Left ventricle myocardium inferior (tissue), 1 donor: ENCODE data around the gene MLIP. TPM values are rescaled to one million over a fixed set of nuclear protein-coding genes. Genes with fewer than 3 reads are reported as not detected.

Source experiments
- DNase-seq: peaks from one replicate; pipeline ENCODE4 v3.0.0-alpha.2; 2020
- H3K27ac ChIP-seq: fragments of 200-600 bp; replicated peaks from 2 replicates; pipeline ENCODE4 v1.8.0; 2021
- H3K27me3 ChIP-seq: fragments of 200-600 bp; 2 replicates; pipeline ENCODE4 v1.8.0; 2021; ENCODE audit warnings: low read depth
- H3K36me3 ChIP-seq: fragments of 200-600 bp; 2 replicates; pipeline ENCODE4 v1.8.0; 2021
- H3K4me1 ChIP-seq: fragments of 200-600 bp; 2 replicates; pipeline ENCODE4 v1.8.0; 2021
- H3K4me3 ChIP-seq: fragments of 200-600 bp; 2 replicates; pipeline ENCODE4 v1.8.0; 2021; ENCODE audit warnings: mild to moderate bottlenecking, moderate library complexity
- H3K9me3 ChIP-seq: fragments of 200-600 bp; replicated peaks from 2 replicates; pipeline ENCODE4 v1.8.0; 2021
- CTCF ChIP-seq: fragments of 200-600 bp; IDR thresholded peaks from 2 replicates; pipeline ENCODE4 v1.8.0; 2021; ENCODE audit warnings: antibody characterized with exemption, mild to moderate bottlenecking, borderline replicate concordance
- intact Hi-C: fragments of 100-400 bp; cut with micrococcal nuclease; formaldehyde crosslinking; loops from one replicate; pipeline ENCODE4 v1.11.0; 2022
- long read RNA-seq: library from polyadenylated mRNA; unstranded; transcript quantifications from one replicate; pipeline ENCODE4 v2.0.0, GENCODE V29; 2021
- total RNA-seq: library from RNA; stranded (reverse); fragmentation: NEBNext Ultra II Directional; extraction: Animal tissue kit (Norgen Biotek cat#: 25700); gene quantifications from one replicate; pipeline ENCODE4 v1.2.1, GENCODE V29; 2021
- donor health status: DM: no; HTN: yes; CAD: no; lungs with severe emphysema.

MLIP gene
- total RNA-seq = 397 TPM
- long read RNA-seq, transcript MLIP-201 (13 exons, 1,815 nt) = major isoform, 17 of 196 reads
- long read RNA-seq, partial matches to known transcripts = 57 of 196 reads
- long read RNA-seq, other reads (novel, unspliced or antisense) = 122 of 196 reads

DNA sequence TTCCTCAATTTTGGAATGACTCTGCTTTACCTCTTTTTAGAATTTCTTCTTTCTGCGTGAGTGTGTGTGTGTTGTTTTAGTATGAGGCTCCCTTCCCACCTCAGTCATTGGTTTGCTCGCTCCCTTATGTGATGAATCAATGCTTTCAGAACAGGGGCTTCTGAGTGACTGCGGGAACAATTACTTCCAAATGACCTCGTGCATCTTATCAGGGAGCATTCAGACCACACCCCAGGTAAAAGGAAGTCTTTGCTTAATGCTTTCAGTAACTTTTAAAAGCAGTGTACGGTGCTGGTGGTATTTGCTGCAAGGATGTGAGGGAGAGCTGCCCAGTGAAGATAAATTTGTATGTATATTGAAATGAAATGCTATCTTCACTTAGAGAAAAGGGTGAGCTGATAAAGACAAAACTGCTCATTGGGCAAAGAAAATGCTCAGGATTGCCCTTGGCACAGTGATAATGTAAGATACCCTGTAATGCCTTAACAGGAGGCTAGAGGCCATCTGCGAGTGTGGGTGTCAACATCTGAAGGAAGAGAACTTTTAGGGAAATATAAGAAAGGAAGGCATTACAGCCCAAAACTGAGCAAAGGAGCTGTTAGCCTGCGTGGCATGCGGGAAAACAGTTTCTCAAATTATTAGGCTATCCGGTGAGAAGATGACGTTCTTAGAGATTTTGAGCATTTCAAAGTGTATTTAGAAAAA lies at the start of gene MLIP:
MLIP (plus strand) TSS at position 103 of the 705 bp plus-strand sequence; CDS start at position 140, 37 bp downstream.
- no peak for TF ChIP-seq CTCF
- Histone ChIP-seq H3K4me3 (no peak within 1 kb of the TSS), H3K4me1 (peaks cover 94% of the 10 kb centered on the region), H3K9me3 (no peaks in the 10 kb centered on the region), H3K36me3 (no peaks in the 10 kb centered on the region), H3K27me3 (no peaks in the 10 kb centered on the region), H3K27ac (peak within 1 kb of the TSS; percentile 39)
- no peak for DNase-seq
- intact Hi-C loops = no loop called here

DNA sequence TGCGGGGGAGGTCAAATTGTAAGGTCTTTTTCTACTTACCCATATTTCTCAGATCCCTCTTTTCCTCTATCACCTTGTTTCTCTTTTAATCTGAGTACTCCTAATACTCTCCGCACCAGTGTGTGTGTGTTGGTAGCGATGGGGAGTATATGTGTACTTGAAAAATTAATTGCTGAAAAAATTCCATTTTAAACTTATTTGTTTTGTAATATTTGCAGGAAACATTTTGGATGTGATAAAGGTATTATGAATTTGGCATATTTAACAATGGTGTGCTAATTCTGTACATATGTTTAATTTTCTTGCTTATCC lies 48.1 kb upstream of the MLIP start:
- peaks cover 49% of the 10 kb centered on the region for H3K4me1 ChIP-seq
- H3K36me3 ChIP-seq = no peaks in the 10 kb centered on the region
- intact Hi-C loops = no loop called here
- H3K27me3 ChIP-seq = no peaks in the 10 kb centered on the region
- no peaks in the 10 kb centered on the region for H3K9me3 ChIP-seq
- no peak for DNase-seq
- peak overlapping the region; percentile 44 for H3K4me3 ChIP-seq
- peak overlapping the region; percentile 52 for H3K27ac ChIP-seq
- no peak for TF ChIP-seq CTCF

DNA sequence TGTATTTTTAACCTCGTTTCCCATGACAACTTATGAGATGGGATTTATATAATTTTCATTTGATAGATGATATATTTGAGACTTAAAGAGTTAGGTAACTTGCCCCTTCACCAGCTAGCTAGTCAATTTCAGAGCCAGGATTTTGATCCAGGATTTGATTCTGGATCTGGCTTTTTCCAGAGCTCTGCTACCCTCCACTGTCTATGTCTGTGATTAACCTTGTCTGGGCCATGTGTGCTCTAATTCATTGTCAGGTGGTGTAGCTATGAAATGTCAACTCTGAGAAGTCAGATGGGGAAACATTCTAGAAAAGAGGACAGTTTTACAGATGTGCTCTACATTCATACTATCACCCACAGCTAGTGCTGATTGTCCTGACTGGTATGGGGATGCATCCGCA lies 42.5 kb upstream of the MLIP start:
- TF ChIP-seq CTCF = no peak
- Histone ChIP-seq H3K27me3 (no peaks in the 10 kb centered on the region), H3K36me3 (no peaks in the 10 kb centered on the region), H3K4me3 (no peak overlapping the region), H3K9me3 (no peaks in the 10 kb centered on the region), H3K27ac (no peak overlapping the region), H3K4me1 (peaks cover 37% of the 10 kb centered on the region)
- intact Hi-C loops = no loop called here
- no peak for DNase-seq

DNA sequence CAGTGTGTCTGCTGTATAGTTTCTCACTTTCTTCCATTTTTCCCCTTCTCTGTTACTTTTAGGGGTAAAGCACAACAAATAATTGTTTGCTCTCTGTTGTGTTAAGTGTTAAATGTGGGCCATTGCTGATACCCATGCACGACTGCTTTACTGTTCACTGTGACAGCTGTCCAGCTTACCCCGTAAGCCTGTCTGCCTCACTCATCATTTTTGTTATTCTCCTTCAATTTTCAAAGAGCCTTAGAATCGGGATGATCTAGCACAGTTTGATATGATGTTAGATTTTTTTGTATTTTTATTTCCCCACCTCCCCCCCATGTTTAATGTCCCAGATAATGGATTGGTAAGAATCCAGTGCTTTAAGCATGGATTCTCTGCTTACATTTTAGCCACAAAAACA lies 41.2 kb upstream of the MLIP start:
- Histone ChIP-seq H3K27me3 (no peaks in the 10 kb centered on the region), H3K4me1 (peaks cover 51% of the 10 kb centered on the region), H3K9me3 (no peaks in the 10 kb centered on the region), H3K36me3 (no peaks in the 10 kb centered on the region), H3K27ac (peak overlapping the region; percentile 48), H3K4me3 (peak overlapping the region; percentile 46)
- TF ChIP-seq CTCF = no peak
- no peak for DNase-seq
- intact Hi-C loops = no loop called here

DNA sequence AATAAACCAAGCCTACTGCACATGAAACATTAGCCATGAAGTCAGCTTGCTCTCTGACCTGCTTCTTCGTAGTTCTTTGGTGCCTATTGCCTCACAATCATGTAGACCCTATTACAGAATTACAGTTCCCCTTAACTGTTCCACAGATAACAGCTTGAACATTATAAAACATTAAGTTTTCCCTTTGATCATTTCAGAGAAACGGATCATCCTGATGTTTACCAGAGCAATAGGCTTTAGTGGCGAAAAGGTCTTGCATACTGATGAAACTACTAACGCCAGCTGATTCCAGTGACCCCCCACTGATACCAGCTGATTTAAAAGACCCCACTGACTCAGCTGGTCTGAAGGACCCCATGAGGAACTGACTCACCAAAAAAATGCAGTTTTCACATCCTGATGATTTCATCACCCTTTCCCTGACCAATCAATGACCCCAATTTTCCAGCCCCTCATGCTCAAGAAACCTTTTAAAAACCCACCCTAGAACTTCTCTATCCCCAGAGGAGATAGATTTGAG lies 39.4 kb upstream of the MLIP start:
- Histone ChIP-seq H3K36me3 (no peaks in the 10 kb centered on the region), H3K4me1 (peaks cover 69% of the 10 kb centered on the region), H3K9me3 (no peaks in the 10 kb centered on the region), H3K27me3 (no peaks in the 10 kb centered on the region), H3K27ac (peak overlapping the region; percentile 46), H3K4me3 (no peak overlapping the region)
- no peak for DNase-seq
- intact Hi-C loops = no loop called here
- TF ChIP-seq CTCF = no peak
